Non-pigmented ciliary epithelial cell (primary cell): ENCODE measurements around the gene DHX15.

Experiments used
- DNase-seq: peaks from one replicate; pipeline ENCODE4 v3.0.0-alpha.2; 2010; ENCODE audit warnings: low read depth

DHX15 gene

GRCh38 chr4:24482871-24483270, 101.5 kb downstream of the DHX15 start:
- DNase-seq, result no peak

GRCh38 chr4:24477919-24478318, 106.4 kb downstream of the DHX15 start:
- no peak for DNase-seq
